ENCODE measurements around the gene TCF4.

Gene TCF4

GRCh38 chr18:55245211-55245614, 342.8 kb downstream of the TCF4 start:
- Mint-ChIP-seq H3K4me1 (no peaks in the 10 kb centered on the region), H3K36me3 (no peaks in the 10 kb centered on the region), H3K4me3 (no peak overlapping the region), H3K27ac (no peak overlapping the region), H3K9me3 (no peaks in the 10 kb centered on the region), H3K27me3 (peaks cover 4% of the 10 kb centered on the region)

DNA sequence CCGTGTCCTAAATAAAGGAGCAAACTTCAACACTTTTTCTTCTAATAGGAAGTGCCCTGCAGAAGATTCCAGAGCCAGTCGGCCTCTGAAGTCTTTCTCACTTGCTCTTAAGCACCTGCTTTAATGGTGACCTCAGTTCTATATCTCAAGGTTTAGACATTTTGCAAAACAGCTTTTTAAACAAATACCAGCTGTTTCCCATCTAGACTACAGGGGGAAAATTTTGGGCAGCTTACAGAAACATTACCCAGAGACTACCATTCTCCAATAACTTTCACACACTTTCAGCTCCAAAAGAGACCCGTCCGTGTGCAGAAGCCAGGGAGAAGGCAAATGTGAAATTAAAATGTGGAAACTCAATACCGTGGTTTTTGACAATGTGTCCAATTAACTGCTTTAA, 343.4 kb downstream of the TCF4 start:
- Mint-ChIP-seq H3K36me3 (no peaks in the 10 kb centered on the region), H3K9me3 (no peaks in the 10 kb centered on the region), H3K4me3 (no peak overlapping the region), H3K4me1 (no peaks in the 10 kb centered on the region), H3K27ac (no peak overlapping the region), H3K27me3 (peaks cover 4% of the 10 kb centered on the region)

DNA sequence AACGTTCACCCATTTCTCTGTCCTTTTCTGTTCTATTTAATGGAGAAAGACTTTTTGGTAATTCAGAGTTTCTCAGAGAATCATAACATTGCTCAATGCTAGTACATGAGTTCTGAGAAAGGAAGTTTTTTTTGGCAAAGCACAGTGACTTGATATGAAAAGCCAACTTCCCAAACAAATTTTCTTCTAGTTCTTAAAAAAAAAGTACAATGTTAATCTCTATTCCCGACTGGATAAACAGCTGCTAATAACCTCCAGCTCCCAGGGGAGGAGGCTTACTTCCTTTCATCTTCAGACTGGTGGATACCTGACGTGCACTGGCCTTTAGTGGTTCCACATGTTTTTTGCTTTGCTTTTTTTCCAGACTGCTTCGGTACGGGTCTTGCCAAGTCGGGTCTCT, 344.1 kb downstream of the TCF4 start:
- H3K4me3 Mint-ChIP-seq, result no peak overlapping the region
- no peaks in the 10 kb centered on the region for H3K36me3 Mint-ChIP-seq
- H3K27ac Mint-ChIP-seq, result no peak overlapping the region
- H3K27me3 Mint-ChIP-seq, result peaks cover 4% of the 10 kb centered on the region
- no peaks in the 10 kb centered on the region for H3K9me3 Mint-ChIP-seq
- no peaks in the 10 kb centered on the region for H3K4me1 Mint-ChIP-seq

DNA sequence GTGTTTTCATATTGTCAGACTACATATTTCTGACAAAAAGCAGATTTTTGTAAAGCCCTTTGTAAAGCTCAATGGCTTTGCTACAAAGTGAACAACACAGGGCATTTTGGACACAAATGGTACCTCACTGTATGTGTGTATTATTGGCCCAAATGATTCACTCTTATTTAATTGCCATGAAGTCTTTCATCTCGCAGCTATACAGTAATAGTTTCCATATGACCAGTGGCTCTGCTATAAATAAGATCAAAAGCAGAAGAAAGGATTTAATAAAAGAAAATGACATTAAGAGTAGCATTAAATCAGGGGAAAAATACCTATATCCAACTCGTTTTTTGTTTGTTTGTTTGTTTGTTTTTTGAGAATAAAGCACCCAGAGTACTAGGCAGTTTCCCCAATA, 344.7 kb downstream of the TCF4 start:
- Mint-ChIP-seq H3K27ac (no peak overlapping the region), H3K4me3 (no peak overlapping the region)

GRCh38 chr18:55240978-55241377, 347.0 kb downstream of the TCF4 start:
- Mint-ChIP-seq H3K27me3 (peaks cover 3% of the 10 kb centered on the region), H3K4me3 (no peak overlapping the region), H3K36me3 (no peaks in the 10 kb centered on the region), H3K9me3 (no peaks in the 10 kb centered on the region), H3K4me1 (no peaks in the 10 kb centered on the region), H3K27ac (no peak overlapping the region)

More for the DNA sequence above, 344.7 kb downstream of the TCF4 start:
- peaks cover 4% of the 10 kb centered on the region for H3K27me3 Mint-ChIP-seq
- no peaks in the 10 kb centered on the region for H3K9me3 Mint-ChIP-seq
- H3K4me1 Mint-ChIP-seq, result no peaks in the 10 kb centered on the region
- H3K36me3 Mint-ChIP-seq, result no peaks in the 10 kb centered on the region

GRCh38 chr18:55239740-55240139, 348.3 kb downstream of the TCF4 start:
- Mint-ChIP-seq H3K36me3 (no peaks in the 10 kb centered on the region), H3K27me3 (peaks cover 3% of the 10 kb centered on the region), H3K9me3 (no peaks in the 10 kb centered on the region), H3K27ac (no peak overlapping the region), H3K4me1 (no peaks in the 10 kb centered on the region), H3K4me3 (no peak overlapping the region)

DNA sequence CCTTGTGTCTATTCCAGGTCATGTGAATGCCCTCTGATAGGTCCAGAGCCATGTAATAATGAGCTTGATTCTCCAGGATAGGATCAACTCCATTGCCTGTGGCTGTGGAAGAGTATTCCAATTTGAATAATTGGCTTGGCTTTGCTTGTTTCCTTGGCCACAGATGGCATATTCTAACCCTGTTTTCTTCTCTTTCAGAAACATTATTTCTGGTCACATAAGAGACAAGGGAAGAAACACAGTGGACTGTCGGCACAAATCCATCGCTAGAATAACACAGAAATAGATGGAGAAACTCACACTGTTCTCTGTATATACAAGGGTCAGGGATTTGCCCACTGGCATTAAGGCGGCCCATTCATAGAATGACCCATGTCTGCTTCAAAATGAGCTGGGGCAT, 350.3 kb downstream of the TCF4 start:
- no peaks in the 10 kb centered on the region for H3K27me3 Mint-ChIP-seq
- H3K27ac Mint-ChIP-seq, result no peak overlapping the region
- no peaks in the 10 kb centered on the region for H3K4me1 Mint-ChIP-seq
- H3K4me3 Mint-ChIP-seq, result no peak overlapping the region
- H3K36me3 Mint-ChIP-seq, result no peaks in the 10 kb centered on the region
- H3K9me3 Mint-ChIP-seq, result no peaks in the 10 kb centered on the region

GRCh38 chr18:55236150-55236931, 351.7 kb downstream of the TCF4 start:
- H3K36me3 Mint-ChIP-seq, result no peaks in the 10 kb centered on the region
- no peaks in the 10 kb centered on the region for H3K27me3 Mint-ChIP-seq
- H3K4me3 Mint-ChIP-seq, result no peak overlapping the region
- no peaks in the 10 kb centered on the region for H3K4me1 Mint-ChIP-seq
- H3K9me3 Mint-ChIP-seq, result no peaks in the 10 kb centered on the region
- H3K27ac Mint-ChIP-seq, result no peak overlapping the region

DNA sequence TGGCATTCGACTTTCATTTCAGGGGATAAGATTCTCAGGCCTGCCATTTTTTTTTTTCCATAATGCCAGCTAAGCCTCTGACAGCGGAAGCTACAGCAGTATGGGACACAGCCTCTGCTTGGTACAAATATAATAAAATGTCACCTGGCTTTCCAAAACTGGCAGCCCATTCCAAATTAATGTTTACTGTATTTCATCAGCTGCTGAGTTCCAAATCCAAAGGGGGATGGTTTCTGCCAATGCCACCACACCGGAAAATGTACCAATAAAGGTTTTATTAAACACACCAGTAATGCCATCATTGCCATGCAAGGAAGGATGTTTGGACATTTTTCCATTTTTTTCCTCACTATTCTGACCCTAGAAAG, 352.9 kb downstream of the TCF4 start:
- Mint-ChIP-seq H3K27me3 (no peaks in the 10 kb centered on the region), H3K9me3 (no peaks in the 10 kb centered on the region), H3K27ac (no peak overlapping the region), H3K4me1 (no peaks in the 10 kb centered on the region), H3K36me3 (no peaks in the 10 kb centered on the region), H3K4me3 (no peak overlapping the region)

GRCh38 chr18:55234366-55235093, 353.5 kb downstream of the TCF4 start:
- no peak overlapping the region for H3K4me3 Mint-ChIP-seq
- H3K4me1 Mint-ChIP-seq, result no peaks in the 10 kb centered on the region
- no peaks in the 10 kb centered on the region for H3K36me3 Mint-ChIP-seq
- no peaks in the 10 kb centered on the region for H3K9me3 Mint-ChIP-seq
- H3K27me3 Mint-ChIP-seq, result no peaks in the 10 kb centered on the region
- no peak overlapping the region for H3K27ac Mint-ChIP-seq

DNA sequence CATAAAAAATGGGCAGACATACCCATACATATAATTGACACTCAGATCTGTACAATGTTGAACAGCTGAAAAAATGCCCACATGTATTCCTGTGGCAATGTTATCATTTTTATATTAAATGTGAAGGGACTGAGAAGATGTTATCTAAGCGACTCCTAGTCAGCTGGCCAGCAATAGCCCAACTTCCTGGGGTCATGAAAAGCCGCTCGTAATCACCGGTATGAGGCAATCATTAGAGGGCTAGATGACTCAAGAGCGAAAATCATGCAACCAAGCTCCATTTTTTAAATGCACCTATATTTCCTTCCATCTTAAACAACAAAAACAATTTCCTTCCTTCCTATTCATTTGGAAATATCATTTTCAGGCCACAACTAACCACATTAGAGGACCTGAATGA, 354.1 kb downstream of the TCF4 start:
- Mint-ChIP-seq H3K27me3 (no peaks in the 10 kb centered on the region), H3K27ac (no peak overlapping the region), H3K4me1 (no peaks in the 10 kb centered on the region), H3K9me3 (no peaks in the 10 kb centered on the region), H3K4me3 (no peak overlapping the region), H3K36me3 (no peaks in the 10 kb centered on the region)

GRCh38 chr18:55232506-55232905, 355.5 kb downstream of the TCF4 start:
- Mint-ChIP-seq H3K4me1 (no peaks in the 10 kb centered on the region), H3K27me3 (no peaks in the 10 kb centered on the region), H3K9me3 (no peaks in the 10 kb centered on the region), H3K27ac (no peak overlapping the region), H3K36me3 (no peaks in the 10 kb centered on the region), H3K4me3 (no peak overlapping the region)

DNA sequence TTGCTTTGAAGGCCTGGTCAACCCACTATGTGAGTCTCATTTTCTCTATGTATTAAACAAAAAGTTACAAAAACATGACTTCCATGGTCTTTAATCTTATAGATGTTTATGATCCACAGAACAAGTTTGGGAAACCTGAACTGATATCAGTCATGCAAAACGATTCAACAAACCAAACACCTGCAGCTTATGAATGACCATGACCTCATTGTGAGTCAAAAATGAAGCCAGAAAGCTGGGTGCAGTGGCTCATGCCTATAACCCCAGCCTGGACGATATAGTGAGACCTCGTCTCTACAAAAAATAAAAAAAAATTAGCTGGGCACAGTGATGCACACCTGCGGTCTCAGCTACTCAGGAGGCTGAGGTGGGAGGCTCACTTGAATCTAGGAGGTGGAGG, 358.3 kb downstream of the TCF4 start:
- Mint-ChIP-seq H3K4me3 (no peak overlapping the region), H3K27ac (no peak overlapping the region), H3K9me3 (no peaks in the 10 kb centered on the region)

GRCh38 chr18:55228707-55229106, 359.3 kb downstream of the TCF4 start:
- H3K4me3 Mint-ChIP-seq, result no peak overlapping the region
- no peaks in the 10 kb centered on the region for H3K4me1 Mint-ChIP-seq
- no peaks in the 10 kb centered on the region for H3K27me3 Mint-ChIP-seq
- no peak overlapping the region for H3K27ac Mint-ChIP-seq
- no peaks in the 10 kb centered on the region for H3K36me3 Mint-ChIP-seq
- H3K9me3 Mint-ChIP-seq, result no peaks in the 10 kb centered on the region

More for the DNA sequence above, 358.3 kb downstream of the TCF4 start:
- H3K4me1 Mint-ChIP-seq, result no peaks in the 10 kb centered on the region
- no peaks in the 10 kb centered on the region for H3K36me3 Mint-ChIP-seq
- H3K27me3 Mint-ChIP-seq, result no peaks in the 10 kb centered on the region

DNA sequence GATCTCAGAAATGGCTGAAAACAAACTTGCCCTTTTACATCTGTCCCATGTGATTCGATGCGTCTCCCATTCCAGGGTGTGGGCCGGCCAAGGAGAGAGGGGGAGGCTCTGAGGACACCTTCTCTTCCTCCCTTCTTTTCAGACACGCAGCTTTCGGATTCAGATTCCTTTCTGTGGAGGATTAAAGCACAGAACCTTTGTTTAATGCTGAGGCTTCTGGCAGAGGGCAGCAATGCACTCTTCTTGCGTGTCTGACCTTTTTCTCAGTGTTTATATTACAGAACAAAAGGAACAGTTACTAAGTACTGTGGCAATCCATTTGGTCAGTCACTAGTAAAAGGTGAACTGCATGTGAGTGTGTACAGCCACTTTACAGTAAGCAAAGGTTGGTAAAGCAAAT, 359.8 kb downstream of the TCF4 start:
- no peaks in the 10 kb centered on the region for H3K4me1 Mint-ChIP-seq
- H3K27ac Mint-ChIP-seq, result no peak overlapping the region
- H3K4me3 Mint-ChIP-seq, result no peak overlapping the region
- H3K9me3 Mint-ChIP-seq, result no peaks in the 10 kb centered on the region
- H3K27me3 Mint-ChIP-seq, result no peaks in the 10 kb centered on the region
- H3K36me3 Mint-ChIP-seq, result no peaks in the 10 kb centered on the region

DNA sequence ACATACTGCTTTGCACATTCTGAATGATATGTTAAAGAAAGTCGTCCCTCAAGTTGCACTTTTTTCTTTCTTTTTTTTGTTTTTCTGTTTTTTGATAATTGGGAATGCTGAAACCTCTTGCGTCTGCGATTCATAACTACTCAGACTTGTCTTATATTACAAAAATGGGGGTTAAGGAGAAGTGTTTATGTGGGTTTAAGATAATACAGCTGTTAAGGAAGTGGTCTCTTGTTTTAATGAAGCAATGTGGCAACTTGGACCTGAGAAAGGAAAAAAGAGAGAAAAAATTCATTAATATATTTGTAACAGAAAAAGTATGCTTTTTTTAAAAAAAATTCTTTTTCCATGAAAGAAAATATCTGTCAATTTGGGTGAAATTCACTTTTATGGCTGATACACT, 360.2 kb downstream of the TCF4 start:
- H3K9me3 Mint-ChIP-seq, result no peaks in the 10 kb centered on the region
- no peaks in the 10 kb centered on the region for H3K27me3 Mint-ChIP-seq
- no peaks in the 10 kb centered on the region for H3K36me3 Mint-ChIP-seq
- H3K4me3 Mint-ChIP-seq, result no peak overlapping the region
- no peaks in the 10 kb centered on the region for H3K4me1 Mint-ChIP-seq
- no peak overlapping the region for H3K27ac Mint-ChIP-seq

All from activated naive CD4-positive, alpha-beta T cell treated with anti-CD3 and anti-CD28 coated beads, Interleukin-2, amount 50 U/mL, for 24 hours (primary cell).